CD14-positive monocyte (primary cell): Measurements from ENCODE around the gene SLC2A9. TPM values are rescaled to one million over a fixed set of nuclear protein-coding genes. Genes with fewer than 3 reads are reported as not detected.

Experiments used
- DNase-seq, 3 donors: peaks; one replicate each; pipeline ENCODE4 v3.0.0-alpha.2; 2011 to 2022
- H2AFZ ChIP-seq: 2 replicates; pipeline ENCODE4 v1.6.0; 2012; ENCODE audit warnings: mild to moderate bottlenecking, low read depth, low read length, inconsistent platforms; ENCODE audit not compliant: insufficient read depth, poor library complexity, severe bottlenecking
- H3K27ac ChIP-seq, 2 donors: 1 replicate in 1 of 2; 2 replicates in 1 of 2; pipeline ENCODE4 v1.5.1; 2012 to 2013; ENCODE audit warnings: low read length in 2 of 2, control low read depth in 1 of 2, inconsistent platforms in 1 of 2, low read depth in 1 of 2, mild to moderate bottlenecking in 1 of 2
- H3K27me3 ChIP-seq, 2 donors: one replicate each; pipeline versions ENCODE4 v1.6.0 to v1.6.1; 2011 to 2013; ENCODE audit warnings: low read length in 2 of 2; ENCODE audit not compliant: control insufficient read depth in 2 of 2, insufficient read depth in 2 of 2
- H3K36me3 ChIP-seq, 2 donors: replicated peaks in 1 of 2; 1 replicate in 1 of 2; 2 replicates in 1 of 2; pipeline versions ENCODE4 v1.5.1 to v1.6.1; 2012 to 2013; ENCODE audit warnings: low read length in 2 of 2, control low read depth in 1 of 2, inconsistent platforms in 1 of 2, mild to moderate bottlenecking in 1 of 2; ENCODE audit not compliant: insufficient read depth in 2 of 2, control insufficient read depth in 1 of 2
- H3K4me1 ChIP-seq, 2 donors: 1 replicate in 1 of 2; 2 replicates in 1 of 2; pipeline versions ENCODE4 v1.5.1 to v1.6.1; 2012 to 2013; ENCODE audit warnings: low read length in 2 of 2, control low read depth in 1 of 2, inconsistent platforms in 1 of 2, mild to moderate bottlenecking in 1 of 2, moderate library complexity in 1 of 2; ENCODE audit not compliant: insufficient read depth in 2 of 2, control insufficient read depth in 1 of 2
- H3K4me2 ChIP-seq: replicated peaks from 2 replicates; pipeline ENCODE3; 2012; ENCODE audit warnings: low read length, moderate library complexity, mild to moderate bottlenecking; ENCODE audit not compliant: poor library complexity, severe bottlenecking; ENCODE audit errors: extremely low read depth
- H3K4me3 ChIP-seq, 3 experiments: fragments of 200-600 bp in 1 of 3; sonication (generic) in 1 of 3; replicated peaks in 1 of 3; 1 replicate in 2 of 3; 2 replicates in 1 of 3; pipeline ENCODE4 v1.5.1; 2011 to 2013; ENCODE audit warnings: low read length in 3 of 3, mild to moderate bottlenecking in 3 of 3, control low read depth in 2 of 3, low read depth in 2 of 3, inconsistent platforms in 1 of 3, moderate library complexity in 1 of 3
- H3K79me2 ChIP-seq: 2 replicates; pipeline ENCODE4 v1.6.0; 2012; ENCODE audit warnings: mild to moderate bottlenecking, control low read depth, inconsistent platforms, low read length, moderate library complexity; ENCODE audit not compliant: insufficient read depth
- H3K9ac ChIP-seq: 2 replicates; pipeline ENCODE4 v1.6.0; 2017; ENCODE audit warnings: low read length, mild to moderate bottlenecking; ENCODE audit not compliant: insufficient read depth, poor library complexity, severe bottlenecking
- H3K9me3 ChIP-seq, 2 donors: replicated peaks in 1 of 2; 1 replicate in 1 of 2; 2 replicates in 1 of 2; pipeline versions ENCODE4 v1.5.1 to v1.6.1; 2012 to 2013; ENCODE audit warnings: low read length in 2 of 2, control low read depth in 1 of 2; ENCODE audit not compliant: control insufficient read depth in 1 of 2, insufficient read depth in 1 of 2
- H4K20me1 ChIP-seq: 2 replicates; pipeline ENCODE4 v1.6.0; 2012; ENCODE audit warnings: mild to moderate bottlenecking, low read length, control low read depth, moderate library complexity; ENCODE audit not compliant: insufficient read depth
- H3K27ac Mint-ChIP-seq, 7 donors: one replicate each; pipeline ENCODE4 v1.8.0; 2020; ENCODE audit warnings: mild to moderate bottlenecking in 7 of 7, mixed read lengths in 7 of 7, moderate library complexity in 6 of 7, inconsistent platforms in 2 of 7
- H3K27me3 Mint-ChIP-seq, 3 donors: one replicate each; pipeline ENCODE4 v1.8.0; 2021 to 2022; ENCODE audit warnings: low read depth in 3 of 3, mild to moderate bottlenecking in 3 of 3, mixed read lengths in 3 of 3, moderate library complexity in 3 of 3, inconsistent platforms in 1 of 3
- H3K36me3 Mint-ChIP-seq, 2 donors: one replicate each; pipeline ENCODE4 v1.8.0; 2020; ENCODE audit warnings: mixed read lengths in 2 of 2, inconsistent platforms in 1 of 2, mild to moderate bottlenecking in 1 of 2
- H3K4me1 Mint-ChIP-seq: one replicate; pipeline ENCODE4 v1.8.0; 2020; ENCODE audit warnings: mild to moderate bottlenecking, mixed read lengths
- H3K4me3 Mint-ChIP-seq, 2 donors: one replicate each; pipeline ENCODE4 v1.8.0; 2020; ENCODE audit warnings: mild to moderate bottlenecking in 2 of 2, mixed read lengths in 2 of 2, moderate library complexity in 1 of 2
- H3K9me3 Mint-ChIP-seq, 7 donors: one replicate each; pipeline ENCODE4 v1.8.0; 2020 to 2022; ENCODE audit warnings: mixed read lengths in 7 of 7, mild to moderate bottlenecking in 6 of 7, moderate library complexity in 6 of 7, inconsistent platforms in 2 of 7
- CTCF ChIP-seq: fragments of 200-600 bp; IDR thresholded peaks from one replicate; pipeline ENCODE4 v1.8.0; 2022; ENCODE audit warnings: antibody characterized with exemption, mild to moderate bottlenecking
- WGBS: methylation state at CpG from one replicate; pipeline ENCODE4 v1.1.5; 2013; ENCODE audit warnings: missing lambda C conversion rate; ENCODE audit not compliant: insufficient coverage; 5-methylcytosine and 5-hydroxymethylcytosine counted together
- intact Hi-C, 2 donors: fragments of 100-400 bp; cut with micrococcal nuclease; formaldehyde crosslinking; loops; one replicate each; pipeline versions ENCODE4 v1.15.0 to v1.15.1; 2023
- polyA plus RNA-seq, 3 donors: library from polyadenylated mRNA; depleted of rRNA in 1 of 3; unstranded in 2 of 3; stranded (reverse) in 1 of 3; fragments of 300-500 nt in 2 of 3; fragments of >200 nt in 1 of 3; fragmentation: Illumina TruSeq in 2 of 3; gene quantifications; 1 replicate in 2 of 3; 2 replicates in 1 of 3; pipeline ENCODE4 v1.2.3, GENCODE V29; 2012 to 2021

SLC2A9 gene
- polyA plus RNA-seq, 3 donors = 27.3 to 38.6 (median 34.7) TPM

- Mint-ChIP-seq H3K36me3 (peaks cover 0 to 1% of the 10 kb centered on the region in 2 donors), H3K9me3 (no peaks in the 10 kb centered on the region), H3K27ac (peak overlapping the region in 6 of 7 donors; percentile 8 to 95 (median 78)), H3K4me1 (peaks cover 36% of the 10 kb centered on the region), H3K4me3 (no peak overlapping the region), H3K27me3 (peaks cover 0 to 1% (median 0%) of the 10 kb centered on the region in 3 donors)
- Histone ChIP-seq H3K4me3 (no peak overlapping the region), H2AFZ (no peak overlapping the region), H3K79me2 (no peaks in the 10 kb centered on the region), H3K9ac (no peak overlapping the region), H3K4me2 (no peak overlapping the region), H3K9me3 (no peaks in the 10 kb centered on the region), H3K27ac (no peak overlapping the region), H4K20me1 (no peaks in the 10 kb centered on the region), H3K36me3 (no peaks in the 10 kb centered on the region), H3K27me3 (no peaks in the 10 kb centered on the region), H3K4me1 (peaks cover 32 to 35% of the 10 kb centered on the region in 2 donors)
- intact Hi-C loops = no loop called here
- no peak for DNase-seq
- 96% methylated on average over 10 of the region's 10 CpGs for WGBS
- no peak for TF ChIP-seq CTCF
Observed at GRCh38 chr4:10034136-10034535, 12.8 kb upstream of the SLC2A9 start.

DNA sequence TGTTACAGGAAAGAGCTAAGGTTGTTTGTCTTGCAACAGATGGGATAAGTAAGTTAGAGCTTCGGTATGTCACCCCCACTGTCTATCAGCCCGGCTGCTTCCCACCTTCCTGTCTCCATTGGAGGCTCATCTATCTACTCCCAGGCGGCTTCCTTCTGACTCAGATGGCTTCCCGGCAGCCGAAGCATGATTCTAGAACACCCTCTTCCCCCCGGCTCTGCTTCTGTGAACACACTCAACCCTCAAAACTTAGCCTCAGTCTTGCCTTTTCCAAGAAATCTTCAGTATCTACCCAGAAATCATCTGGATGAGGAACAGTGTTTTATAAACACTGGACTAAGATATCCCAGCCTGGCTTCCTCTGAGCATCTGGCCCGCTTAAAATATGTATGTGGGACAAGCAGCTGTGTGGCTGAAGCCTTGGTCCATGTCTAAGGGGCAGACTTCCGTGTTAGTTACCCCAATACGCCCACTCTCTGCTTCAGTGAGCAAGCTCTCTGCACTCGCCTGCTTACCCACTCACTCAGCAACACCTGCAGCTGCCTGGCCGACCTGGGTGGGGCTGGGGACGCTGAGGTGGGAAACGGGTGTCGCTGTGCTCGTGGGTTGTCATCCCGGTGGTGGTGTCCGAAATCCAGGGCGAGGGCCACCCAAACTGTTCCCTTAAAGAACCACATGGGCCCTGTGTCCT is 12.0 kb upstream of the SLC2A9 start:
- H3K27me3 ChIP-seq = no peaks in the 10 kb centered on the region
- no peaks in the 10 kb centered on the region for H3K9me3 Mint-ChIP-seq
- peak overlapping the region; percentile 84 to 95 (median 91) for H3K27ac Mint-ChIP-seq
- peak overlapping the region; percentile 69 for H3K4me2 ChIP-seq
- H3K4me3 ChIP-seq = peak overlapping the region in 1 of 3 experiments; percentile 57
- H4K20me1 ChIP-seq = no peaks in the 10 kb centered on the region
- 57% methylated on average over 14 of the region's 18 CpGs for WGBS
- peaks cover 0 to 1% of the 10 kb centered on the region in 2 donors for H3K36me3 Mint-ChIP-seq
- intact Hi-C loops = no loop called here
- peaks cover 36% of the 10 kb centered on the region for H3K4me1 Mint-ChIP-seq
- peak overlapping the region; percentile 22 for H2AFZ ChIP-seq
- peaks cover 0 to 1% (median 0%) of the 10 kb centered on the region in 3 donors for H3K27me3 Mint-ChIP-seq
- H3K9ac ChIP-seq = peak overlapping the region; percentile 27
- H3K27ac ChIP-seq = peak overlapping the region; percentile 29 to 69
- peak overlapping the region; percentile 40 to 89 for H3K4me3 Mint-ChIP-seq
- DNase-seq = peak in 2 of 3 donors; percentile 46 to 70
- no peak for TF ChIP-seq CTCF
- no peaks in the 10 kb centered on the region for H3K79me2 ChIP-seq
- peaks cover 32 to 35% of the 10 kb centered on the region in 2 donors for H3K4me1 ChIP-seq
- H3K9me3 ChIP-seq = no peaks in the 10 kb centered on the region
- no peaks in the 10 kb centered on the region for H3K36me3 ChIP-seq
